ENCODE data around the gene CCDC137.
"Not testable (repeated sequence)": the region's sequence is repeated elsewhere in the genome, so short reads cannot be mapped to it uniquely, and the experiment has no call there.

The CCDC137 gene, protein sequence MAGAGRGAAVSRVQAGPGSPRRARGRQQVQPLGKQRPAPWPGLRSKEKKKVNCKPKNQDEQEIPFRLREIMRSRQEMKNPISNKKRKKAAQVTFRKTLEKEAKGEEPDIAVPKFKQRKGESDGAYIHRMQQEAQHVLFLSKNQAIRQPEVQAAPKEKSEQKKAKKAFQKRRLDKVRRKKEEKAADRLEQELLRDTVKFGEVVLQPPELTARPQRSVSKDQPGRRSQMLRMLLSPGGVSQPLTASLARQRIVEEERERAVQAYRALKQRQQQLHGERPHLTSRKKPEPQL

GRCh38 chr17:81666342-81667191 is at the start of gene CCDC137, which contains the start of gene OXLD1:
TSS of gene CCDC137 (plus strand) at chr17:81666737. CDS start at chr17:81666767, 30 bp downstream.
TSS of gene OXLD1 (minus strand) at chr17:81666605. CDS start at chr17:81666577, 28 bp downstream.
- DNase-seq = peak; percentile 92

GRCh38 chr17:81616877-81617276 is 49.7 kb upstream of the CCDC137 start:
- no peak for DNase-seq

GRCh38 chr17:81618307-81618706 is 48.2 kb upstream of the CCDC137 start:
- not testable (repeated sequence) for DNase-seq

GRCh38 chr17:81621494-81622130 is 44.9 kb upstream of the CCDC137 start:
- DNase-seq = no peak

- no peak for DNase-seq
Observed at GRCh38 chr17:81630274-81630673, 36.3 kb upstream of the CCDC137 start.

DNA sequence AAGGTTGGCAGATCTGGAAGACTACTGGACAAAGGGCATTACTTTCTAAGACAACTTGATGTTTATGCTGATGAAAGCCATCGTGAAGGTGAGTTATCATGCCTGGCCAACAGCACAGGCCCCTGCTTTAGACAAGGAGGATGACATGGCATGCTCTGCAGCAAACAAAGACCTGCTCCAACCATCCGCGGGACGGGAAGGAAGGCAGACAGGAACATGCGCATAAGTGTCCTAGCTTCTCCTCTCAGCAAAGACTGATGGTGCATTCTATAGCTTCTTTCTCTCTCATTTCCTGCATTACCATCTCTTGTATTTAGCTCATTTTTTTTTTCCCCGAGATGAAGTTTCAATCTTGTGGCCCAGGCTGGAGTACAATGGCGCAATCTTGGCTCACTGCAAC is 35.1 kb upstream of the CCDC137 start:
- DNase-seq = no peak

- no peak for DNase-seq
Observed at GRCh38 chr17:81635431-81635830, 31.1 kb upstream of the CCDC137 start.

DNA sequence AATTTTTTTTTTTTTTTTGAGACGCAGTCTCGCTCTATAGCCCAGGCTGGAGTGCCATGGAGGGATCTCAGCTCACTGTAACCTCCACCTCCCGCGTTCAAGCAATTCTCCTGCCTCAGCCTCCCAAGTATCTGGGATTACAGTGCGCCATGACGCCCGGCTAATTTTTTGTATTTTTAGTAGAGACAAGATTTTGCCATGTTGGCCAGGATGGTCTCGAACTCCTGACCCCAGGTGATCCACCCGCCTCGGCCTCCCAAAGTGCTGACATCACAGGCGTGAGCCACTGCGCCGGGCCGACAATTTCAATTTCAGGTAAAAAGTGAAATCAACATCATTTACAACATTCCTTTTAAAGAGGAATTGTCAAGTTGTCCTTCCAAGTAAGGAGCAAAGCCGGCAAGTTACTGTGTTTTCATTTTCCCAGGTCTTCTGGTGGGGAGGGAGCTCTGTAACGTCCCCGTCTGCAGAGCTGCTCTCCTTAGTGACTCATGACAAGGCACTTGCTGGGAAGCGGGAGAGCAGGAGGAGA is 30.5 kb upstream of the CCDC137 start:
- no peak for DNase-seq

DNA sequence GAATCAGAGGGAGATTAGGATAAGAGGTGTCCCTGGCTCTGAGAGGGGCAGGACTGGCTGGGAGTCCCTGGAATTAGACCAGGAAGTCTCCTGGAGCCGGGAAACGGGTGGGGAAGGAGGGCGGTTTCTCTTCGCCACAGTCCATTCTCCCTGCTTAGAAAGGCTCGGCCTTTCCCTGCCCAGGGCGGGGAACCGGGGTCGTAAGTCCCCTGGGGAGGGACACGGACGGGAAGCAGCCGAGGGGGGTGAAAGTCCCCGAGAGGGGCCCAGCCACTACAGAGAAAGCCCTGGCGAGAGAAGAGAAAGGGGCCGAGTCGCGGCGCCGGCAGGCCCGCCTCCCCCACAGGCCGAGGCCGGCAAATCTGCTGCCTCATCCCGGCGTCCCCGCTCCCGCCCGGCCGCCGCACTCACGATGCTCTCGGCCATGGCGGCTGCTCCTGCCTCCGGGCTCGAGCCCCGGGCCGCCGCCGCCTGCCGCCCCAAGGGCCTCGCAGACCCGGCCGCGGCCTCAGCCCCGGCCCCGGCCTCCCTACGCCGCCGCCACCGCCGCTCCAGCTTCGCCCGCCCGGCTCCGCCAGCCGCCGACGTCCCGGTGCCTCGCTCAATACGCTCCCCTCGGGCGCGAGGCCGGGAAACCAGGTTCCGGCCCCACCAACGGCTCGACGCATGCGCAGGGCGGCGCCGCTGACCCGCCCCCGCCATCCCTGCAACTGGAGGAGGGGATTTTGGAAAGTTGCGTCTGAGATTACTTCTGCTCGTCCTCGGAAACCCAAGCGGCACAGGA is 29.8 kb upstream of the CCDC137 start, which contains the start of the genes NPLOC4 and TSPAN10:
NPLOC4 (minus strand) TSS at position 608 of the 784 bp plus-strand sequence; CDS start at position 426, 182 bp downstream.
TSPAN10 (plus strand) TSS at position 692 of the 784 bp plus-strand sequence. CDS start 5,217 bp downstream, outside the sequence.
- peak; percentile 63 for DNase-seq

GRCh38 chr17:81638683-81639082 is 27.9 kb upstream of the CCDC137 start:
- no peak for DNase-seq

GRCh38 chr17:81640011-81640410 is 26.5 kb upstream of the CCDC137 start:
- DNase-seq = no peak

GRCh38 chr17:81641825-81642489 is 24.6 kb upstream of the CCDC137 start:
- DNase-seq = no peak

DNA sequence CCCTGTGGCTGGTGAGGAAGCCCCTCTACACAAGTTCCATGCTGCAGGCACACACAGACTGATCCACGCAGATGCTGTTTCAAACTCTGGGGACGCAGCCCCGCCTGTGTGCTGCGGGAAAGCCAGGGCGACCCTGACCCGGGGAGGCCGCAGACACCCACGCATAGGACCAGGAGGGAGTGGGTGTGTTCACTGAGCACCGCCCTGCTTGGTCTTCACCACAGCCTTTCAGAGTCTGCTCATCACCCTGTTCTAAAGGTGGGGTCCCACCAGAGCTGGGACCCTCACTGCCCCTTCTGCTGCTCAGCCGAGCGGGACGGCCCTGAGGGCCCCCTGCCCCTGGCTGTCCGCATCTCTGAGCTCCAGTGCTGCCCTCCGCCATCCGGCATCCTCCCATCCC is 22.0 kb upstream of the CCDC137 start:
- no peak for DNase-seq

- no peak for DNase-seq
Observed at GRCh38 chr17:81644976-81645952, 21.3 kb upstream of the CCDC137 start.

DNA sequence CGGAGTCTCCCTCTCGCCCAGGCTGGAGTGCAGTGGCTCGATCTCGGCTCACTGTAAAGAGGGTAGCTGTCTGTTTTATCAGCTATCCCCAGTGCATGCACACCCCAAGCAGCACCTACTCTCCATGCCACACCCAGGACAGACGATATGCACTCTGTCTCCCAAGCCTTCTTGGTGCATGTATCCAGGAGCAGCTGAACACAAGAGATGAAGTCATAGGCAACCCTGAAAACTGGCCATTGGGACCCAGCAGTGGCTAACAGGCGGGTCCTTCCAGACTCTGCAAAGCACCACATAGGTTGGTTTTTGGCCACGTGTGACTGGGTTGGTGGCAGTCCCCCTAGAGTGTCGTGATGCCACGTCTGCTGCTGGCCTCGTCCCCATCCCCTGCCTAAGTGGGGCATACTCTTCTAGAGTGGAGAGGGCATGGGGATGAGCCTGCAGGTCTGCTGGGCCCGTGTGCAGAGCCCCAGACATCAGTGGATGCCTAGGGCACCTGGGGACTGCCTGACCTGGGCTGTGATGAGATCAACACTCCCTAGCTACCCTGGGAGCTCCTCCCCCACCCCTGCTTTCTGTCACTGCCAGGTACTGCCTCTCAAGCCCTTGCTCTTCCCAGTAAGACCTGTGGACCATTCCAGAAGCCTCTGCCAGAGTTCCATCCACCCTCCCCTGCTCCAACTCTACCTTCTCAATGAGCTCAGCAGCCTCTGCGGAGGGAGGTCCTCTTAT is 19.5 kb upstream of the CCDC137 start:
- no peak for DNase-seq

GRCh38 chr17:81647640-81648012 is 18.9 kb upstream of the CCDC137 start:
- no peak for DNase-seq

- no peak for DNase-seq
Observed at GRCh38 chr17:81648013-81648706, 18.4 kb upstream of the CCDC137 start.

GRCh38 chr17:81648707-81649085 is 17.8 kb upstream of the CCDC137 start:
- DNase-seq = no peak

GRCh38 chr17:81650951-81651350 is 15.6 kb upstream of the CCDC137 start:
- no peak for DNase-seq
